Duodenal mucosa (tissue), 2 donors: Measurements from ENCODE around the gene MAFF.
A peak's percentile ranks its signal among the peaks of the same experiment; 100 is the strongest.

Experiments used
- H3K27ac ChIP-seq: one replicate; pipeline ENCODE4 v1.7.0; 2013; ENCODE audit warnings: low read depth, low read length
- H3K27me3 ChIP-seq, 2 donors: one replicate each; pipeline ENCODE4 v1.7.0; 2013; ENCODE audit warnings: low read length in 2 of 2, control low read depth in 1 of 2; ENCODE audit not compliant: insufficient read depth in 2 of 2, control insufficient read depth in 1 of 2
- H3K36me3 ChIP-seq, 2 donors: one replicate each; pipeline ENCODE4 v1.7.0; 2013; ENCODE audit warnings: low read length in 2 of 2, control low read depth in 1 of 2; ENCODE audit not compliant: insufficient read depth in 2 of 2, control insufficient read depth in 1 of 2
- H3K4me1 ChIP-seq, 2 donors: one replicate each; pipeline ENCODE4 v1.7.0; 2013; ENCODE audit warnings: low read length in 2 of 2, control low read depth in 1 of 2; ENCODE audit not compliant: insufficient read depth in 2 of 2, control insufficient read depth in 1 of 2
- H3K4me3 ChIP-seq, 2 donors: one replicate each; pipeline ENCODE4 v1.7.0; 2013; ENCODE audit warnings: low read length in 2 of 2, low read depth in 1 of 2
- H3K9ac ChIP-seq, 2 donors: one replicate each; pipeline ENCODE4 v1.7.0; 2013; ENCODE audit warnings: low read length in 2 of 2, low read depth in 1 of 2
- H3K9me3 ChIP-seq, 2 donors: one replicate each; pipeline ENCODE4 v1.7.0; 2013; ENCODE audit warnings: low read length in 2 of 2, control low read depth in 1 of 2; ENCODE audit not compliant: control insufficient read depth in 1 of 2

The MAFF gene

GRCh38 chr22:38221908-38222796 is 20.4 kb downstream of the MAFF start:
- H3K4me1 ChIP-seq = peaks cover 17 to 23% of the 10 kb centered on the region in 2 donors
- no peak overlapping the region for H3K27ac ChIP-seq

DNA sequence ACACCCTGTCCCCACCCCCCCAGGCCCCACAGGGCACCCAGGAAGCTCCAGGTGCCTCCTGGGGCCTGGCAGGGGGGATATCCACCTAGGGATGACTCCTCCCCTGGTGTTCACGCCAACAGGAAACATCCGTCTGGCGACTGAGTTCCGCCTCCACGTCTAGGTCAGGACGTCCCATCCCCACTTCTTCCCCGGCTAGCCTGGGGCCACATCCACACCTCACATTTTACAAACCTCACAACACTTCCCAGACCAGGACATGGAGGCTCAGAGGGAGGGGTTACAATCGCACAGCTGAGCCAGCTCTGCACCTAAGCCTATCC is 21.0 kb downstream of the MAFF start:
- H3K36me3 ChIP-seq = peaks cover 4 to 53% of the 10 kb centered on the region in 2 donors
- no peak overlapping the region for H3K9ac ChIP-seq
- H3K9me3 ChIP-seq = no peaks in the 10 kb centered on the region
- peaks cover 17 to 22% of the 10 kb centered on the region in 2 donors for H3K4me1 ChIP-seq
- no peak overlapping the region for H3K4me3 ChIP-seq
- H3K27ac ChIP-seq = no peak overlapping the region
- no peaks in the 10 kb centered on the region for H3K27me3 ChIP-seq

More at GRCh38 chr22:38221908-38222796, 20.4 kb downstream of the MAFF start:
- Histone ChIP-seq H3K36me3 (peaks cover 4 to 47% of the 10 kb centered on the region in 2 donors), H3K9ac (no peak overlapping the region), H3K9me3 (no peaks in the 10 kb centered on the region), H3K27me3 (no peaks in the 10 kb centered on the region), H3K4me3 (no peak overlapping the region)

GRCh38 chr22:38223289-38223960 is 21.6 kb downstream of the MAFF start:
- Histone ChIP-seq H3K9ac (no peak overlapping the region), H3K9me3 (no peaks in the 10 kb centered on the region), H3K36me3 (peaks cover 4 to 57% of the 10 kb centered on the region in 2 donors), H3K4me1 (peaks cover 19 to 21% of the 10 kb centered on the region in 2 donors), H3K27me3 (no peaks in the 10 kb centered on the region), H3K4me3 (no peak overlapping the region), H3K27ac (no peak overlapping the region)

GRCh38 chr22:38226853-38227649 is 25.3 kb downstream of the MAFF start:
- Histone ChIP-seq H3K4me3 (no peak overlapping the region), H3K27ac (no peak overlapping the region), H3K27me3 (no peaks in the 10 kb centered on the region), H3K9me3 (no peaks in the 10 kb centered on the region), H3K36me3 (peaks cover 8 to 59% of the 10 kb centered on the region in 2 donors), H3K4me1 (peaks cover 24 to 26% of the 10 kb centered on the region in 2 donors), H3K9ac (no peak overlapping the region)

GRCh38 chr22:38228326-38228872 is 26.6 kb downstream of the MAFF start:
- Histone ChIP-seq H3K9me3 (no peaks in the 10 kb centered on the region), H3K9ac (peak overlapping the region in 1 of 2 donors; percentile 24), H3K4me1 (peaks cover 24 to 26% of the 10 kb centered on the region in 2 donors), H3K4me3 (no peak overlapping the region), H3K27ac (peak overlapping the region; percentile 48), H3K36me3 (peaks cover 12 to 70% of the 10 kb centered on the region in 2 donors), H3K27me3 (no peaks in the 10 kb centered on the region)

DNA sequence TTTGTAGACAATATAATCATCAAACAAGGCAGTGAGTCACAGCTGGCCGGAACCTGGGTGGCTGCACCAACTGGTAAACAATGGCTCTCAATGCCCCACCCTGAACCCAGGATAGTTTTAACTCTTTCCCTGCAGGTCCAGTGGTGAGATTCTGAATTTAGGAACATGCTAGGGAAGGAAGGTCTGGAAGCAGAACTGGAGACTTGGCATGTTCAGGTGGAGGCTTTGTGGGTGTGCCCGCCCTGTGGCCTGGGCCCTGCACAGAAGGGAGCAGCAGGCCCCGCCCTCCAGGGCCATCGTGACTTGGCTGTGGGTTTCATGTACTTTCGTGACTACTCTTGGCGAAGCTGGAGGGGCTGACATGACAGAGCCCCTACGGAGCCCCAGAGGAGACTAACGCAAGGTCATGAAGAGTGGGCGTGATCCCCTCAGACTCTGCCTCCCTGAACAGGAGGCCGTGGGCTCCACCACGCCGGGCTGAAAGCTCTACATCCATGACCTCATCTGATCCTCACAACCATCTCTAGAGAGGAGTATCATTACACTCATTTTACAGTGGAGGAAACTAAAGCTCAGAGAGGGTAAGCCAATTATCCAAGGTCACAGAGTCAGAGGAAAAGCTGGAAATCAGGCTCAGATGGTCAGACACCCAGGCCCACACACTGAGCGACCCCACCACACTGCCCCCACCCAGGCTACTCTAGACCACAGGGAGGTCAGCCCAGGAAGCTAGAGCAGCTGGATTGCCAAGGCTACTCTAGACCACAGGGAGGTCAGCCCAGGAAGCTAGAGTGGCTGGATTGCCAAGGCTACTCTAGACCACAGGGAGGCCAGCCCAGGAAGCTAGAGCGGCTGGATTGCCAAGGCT is 27.3 kb downstream of the MAFF start:
- H3K9me3 ChIP-seq = no peaks in the 10 kb centered on the region
- H3K27me3 ChIP-seq = no peaks in the 10 kb centered on the region
- H3K4me3 ChIP-seq = no peak overlapping the region
- H3K36me3 ChIP-seq = peaks cover 12 to 71% of the 10 kb centered on the region in 2 donors
- H3K4me1 ChIP-seq = peaks cover 24 to 26% of the 10 kb centered on the region in 2 donors
- peak overlapping the region in 1 of 2 donors; percentile 24 for H3K9ac ChIP-seq
- H3K27ac ChIP-seq = peak overlapping the region; percentile 48

- Histone ChIP-seq H3K4me3 (no peak overlapping the region), H3K27me3 (no peaks in the 10 kb centered on the region), H3K9me3 (no peaks in the 10 kb centered on the region), H3K4me1 (peaks cover 24 to 26% of the 10 kb centered on the region in 2 donors), H3K27ac (no peak overlapping the region), H3K36me3 (peaks cover 13 to 72% of the 10 kb centered on the region in 2 donors), H3K9ac (no peak overlapping the region)
Observed at GRCh38 chr22:38230108-38230825, 28.5 kb downstream of the MAFF start.

GRCh38 chr22:38230916-38231315 is 29.1 kb downstream of the MAFF start:
- peaks cover 24 to 26% of the 10 kb centered on the region in 2 donors for H3K4me1 ChIP-seq
- no peak overlapping the region for H3K27ac ChIP-seq
- peaks cover 18 to 73% of the 10 kb centered on the region in 2 donors for H3K36me3 ChIP-seq
- H3K9ac ChIP-seq = no peak overlapping the region
- H3K9me3 ChIP-seq = no peaks in the 10 kb centered on the region
- H3K27me3 ChIP-seq = no peaks in the 10 kb centered on the region
- no peak overlapping the region for H3K4me3 ChIP-seq

DNA sequence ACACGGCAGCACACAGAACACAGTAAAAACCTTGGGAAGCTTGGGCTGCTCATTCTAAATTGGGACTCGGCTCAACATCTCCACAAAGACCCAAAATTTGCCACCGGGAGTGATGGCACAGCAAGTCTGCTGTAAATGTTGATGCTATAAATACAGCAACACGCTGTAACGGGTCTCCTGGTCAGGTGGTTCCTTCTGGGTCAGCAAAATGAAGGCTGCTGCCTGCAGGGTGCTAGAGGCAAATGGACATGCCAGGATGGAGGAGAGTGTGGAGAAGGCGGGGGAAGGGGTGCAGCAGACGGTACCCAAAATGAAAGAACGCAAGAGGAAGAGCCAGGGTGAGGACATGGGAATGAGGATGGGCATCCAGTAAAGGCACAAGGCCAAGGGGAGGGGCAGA is 30.4 kb downstream of the MAFF start:
- Histone ChIP-seq H3K27ac (no peak overlapping the region), H3K9ac (no peak overlapping the region), H3K36me3 (peaks cover 18 to 71% of the 10 kb centered on the region in 2 donors), H3K9me3 (no peaks in the 10 kb centered on the region), H3K4me3 (no peak overlapping the region), H3K27me3 (no peaks in the 10 kb centered on the region), H3K4me1 (peaks cover 29 to 32% of the 10 kb centered on the region in 2 donors)
